KG1 (cell line): ENCODE measurements around the gene MLNR.

Experiments
- DNase-seq: peaks from one replicate; lab custom pipeline; 2025; lab: John Stamatoyannopoulos, UW

The MLNR gene, protein sequence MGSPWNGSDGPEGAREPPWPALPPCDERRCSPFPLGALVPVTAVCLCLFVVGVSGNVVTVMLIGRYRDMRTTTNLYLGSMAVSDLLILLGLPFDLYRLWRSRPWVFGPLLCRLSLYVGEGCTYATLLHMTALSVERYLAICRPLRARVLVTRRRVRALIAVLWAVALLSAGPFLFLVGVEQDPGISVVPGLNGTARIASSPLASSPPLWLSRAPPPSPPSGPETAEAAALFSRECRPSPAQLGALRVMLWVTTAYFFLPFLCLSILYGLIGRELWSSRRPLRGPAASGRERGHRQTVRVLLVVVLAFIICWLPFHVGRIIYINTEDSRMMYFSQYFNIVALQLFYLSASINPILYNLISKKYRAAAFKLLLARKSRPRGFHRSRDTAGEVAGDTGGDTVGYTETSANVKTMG

DNA sequence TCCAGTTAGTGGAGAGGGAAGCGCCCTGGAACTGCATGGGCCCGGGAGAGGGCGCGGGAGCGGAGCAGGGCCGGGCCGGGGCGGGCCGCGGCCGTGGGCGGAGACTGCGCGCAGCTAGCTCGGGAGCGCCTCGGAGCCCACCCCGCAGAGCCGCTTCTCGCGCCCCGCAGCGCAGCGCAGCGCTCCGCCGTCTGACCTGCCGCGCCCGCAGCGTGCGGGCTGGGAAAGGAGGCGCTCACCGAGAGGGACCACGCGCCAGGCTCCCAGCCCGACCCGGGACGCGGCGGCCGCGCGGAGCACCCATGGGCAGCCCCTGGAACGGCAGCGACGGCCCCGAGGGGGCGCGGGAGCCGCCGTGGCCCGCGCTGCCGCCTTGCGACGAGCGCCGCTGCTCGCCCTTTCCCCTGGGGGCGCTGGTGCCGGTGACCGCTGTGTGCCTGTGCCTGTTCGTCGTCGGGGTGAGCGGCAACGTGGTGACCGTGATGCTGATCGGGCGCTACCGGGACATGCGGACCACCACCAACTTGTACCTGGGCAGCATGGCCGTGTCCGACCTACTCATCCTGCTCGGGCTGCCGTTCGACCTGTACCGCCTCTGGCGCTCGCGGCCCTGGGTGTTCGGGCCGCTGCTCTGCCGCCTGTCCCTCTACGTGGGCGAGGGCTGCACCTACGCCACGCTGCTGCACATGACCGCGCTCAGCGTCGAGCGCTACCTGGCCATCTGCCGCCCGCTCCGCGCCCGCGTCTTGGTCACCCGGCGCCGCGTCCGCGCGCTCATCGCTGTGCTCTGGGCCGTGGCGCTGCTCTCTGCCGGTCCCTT lies at the start of gene MLNR:
Gene MLNR (plus strand): TSS at position 303 of the 820 bp plus-strand sequence. CDS start 0 bp downstream, at position 303.
- DNase-seq, result no peak

DNA sequence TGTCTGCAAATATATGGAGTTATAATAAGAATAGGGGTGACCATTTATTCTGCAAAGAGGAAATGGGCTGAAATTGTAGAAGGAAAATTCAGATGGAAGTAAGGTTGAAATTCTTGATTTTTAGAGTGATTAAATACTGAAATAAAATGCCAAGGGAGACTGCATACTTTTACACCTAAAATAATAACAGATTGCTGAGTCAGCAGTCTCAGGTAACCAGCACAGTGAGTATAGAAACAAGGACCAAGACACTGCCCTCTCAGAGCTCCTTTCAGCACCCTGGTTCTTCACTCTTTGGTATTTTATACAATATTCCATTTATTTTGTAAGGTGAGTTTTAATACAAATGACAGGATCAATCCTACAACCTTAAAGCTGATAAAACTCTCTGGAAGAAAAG lies 48.8 kb upstream of the MLNR start:
- no peak for DNase-seq

DNA sequence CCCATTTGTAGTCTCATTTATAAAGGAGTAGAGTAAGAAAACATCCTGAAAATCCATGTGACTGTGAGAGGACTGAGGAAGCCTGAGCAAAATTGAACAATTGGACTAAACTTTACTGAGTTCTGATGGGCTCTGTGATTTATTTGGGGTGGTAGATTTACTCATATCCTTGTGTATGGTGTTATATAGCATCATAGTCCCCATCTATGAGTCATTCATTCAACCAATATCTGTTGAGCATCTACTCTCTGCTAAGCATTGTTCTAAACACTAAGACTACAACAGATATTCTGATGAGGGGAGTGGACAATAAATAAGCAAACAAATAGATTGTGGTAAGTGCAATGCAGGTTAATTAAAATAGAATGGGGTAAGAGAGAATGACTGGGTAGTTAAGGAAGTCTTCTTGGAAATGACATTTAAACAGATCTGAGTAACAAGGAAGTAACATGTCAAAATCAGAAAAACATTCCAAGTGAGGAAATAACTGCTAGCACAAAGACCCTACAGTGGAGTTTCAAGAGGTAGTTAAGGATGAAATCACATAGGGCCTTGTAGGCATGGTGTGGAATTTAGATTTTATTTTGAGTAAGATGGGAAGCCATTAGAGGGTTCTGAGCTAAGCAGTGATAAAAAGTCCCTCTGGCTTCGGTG lies 36.3 kb upstream of the MLNR start:
- no peak for DNase-seq

DNA sequence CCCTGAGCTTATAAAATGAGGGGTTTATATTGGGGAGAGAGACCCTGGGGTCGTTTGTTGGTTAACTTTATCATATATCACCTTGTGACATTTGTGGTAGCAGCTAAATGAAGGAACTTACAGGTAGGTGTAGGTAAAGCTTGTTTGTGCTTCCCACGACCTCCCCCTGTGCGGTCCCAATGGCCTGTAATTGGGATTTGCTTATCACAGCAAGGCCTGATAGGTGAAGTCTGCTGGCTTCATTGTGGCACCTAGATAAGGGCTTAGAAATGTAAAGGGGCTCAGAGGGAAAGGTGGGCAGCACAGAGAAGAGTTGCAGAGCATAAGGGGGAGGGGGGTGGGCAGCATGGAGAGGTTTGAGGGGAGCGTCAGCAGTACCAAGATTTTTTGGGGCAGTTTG lies 35.5 kb upstream of the MLNR start:
- no peak for DNase-seq

DNA sequence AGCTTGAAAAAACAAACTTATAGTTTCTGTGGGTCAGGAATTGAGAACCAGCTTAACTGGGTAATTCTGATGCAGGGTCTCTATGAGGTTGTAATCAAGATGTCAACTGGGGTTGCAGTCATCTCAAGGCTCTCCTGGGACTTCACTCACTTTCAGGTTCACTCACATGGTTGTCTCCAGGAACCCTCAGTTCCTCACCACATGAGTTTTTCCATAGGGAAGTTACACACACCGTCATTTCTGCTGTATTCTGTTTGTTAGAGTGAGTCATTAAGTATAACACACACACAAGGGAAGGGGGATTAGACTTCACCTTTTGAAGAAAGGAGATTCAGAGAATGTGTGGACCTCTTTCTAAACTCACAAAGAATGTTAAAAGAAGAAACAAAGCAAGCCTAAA lies 34.9 kb upstream of the MLNR start:
- no peak for DNase-seq

DNA sequence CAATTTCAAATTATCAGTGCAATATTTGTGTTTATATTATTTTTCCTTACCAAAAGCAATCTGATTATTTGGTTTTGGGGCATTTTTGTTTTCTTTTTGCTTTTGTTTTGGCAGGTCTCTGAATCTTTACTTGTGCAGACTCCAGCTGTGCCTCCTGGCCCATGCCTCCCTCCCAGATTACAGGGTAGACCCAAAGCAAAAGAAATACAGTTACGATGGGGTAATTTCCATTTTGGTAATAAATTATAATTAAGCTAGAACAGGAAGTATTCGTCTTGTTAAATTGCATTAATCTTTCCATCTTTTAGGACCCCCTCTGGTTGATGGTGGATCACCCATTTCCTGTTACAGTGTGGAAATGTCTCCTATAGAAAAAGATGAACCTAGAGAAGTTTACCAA lies 29.2 kb upstream of the MLNR start:
- DNase-seq, result no peak

DNA sequence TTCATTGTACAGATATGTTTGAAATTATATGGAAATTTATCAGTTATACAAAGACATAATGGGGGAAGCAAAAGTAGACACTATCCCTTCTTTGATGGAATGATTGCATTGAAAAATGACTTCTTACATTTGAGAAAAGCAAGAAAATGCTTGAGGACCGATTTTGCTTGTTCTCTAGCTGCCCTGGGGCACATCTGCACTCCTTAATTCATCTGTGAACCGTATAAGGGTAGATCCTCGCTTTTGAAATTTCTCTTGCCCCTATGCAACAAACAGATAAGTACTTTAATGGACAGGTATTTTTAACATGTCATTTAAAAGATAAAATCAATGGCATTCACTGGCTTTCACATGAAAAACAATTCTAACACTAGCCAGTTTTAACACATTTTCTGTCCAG lies 13.5 kb upstream of the MLNR start:
- no peak for DNase-seq

DNA sequence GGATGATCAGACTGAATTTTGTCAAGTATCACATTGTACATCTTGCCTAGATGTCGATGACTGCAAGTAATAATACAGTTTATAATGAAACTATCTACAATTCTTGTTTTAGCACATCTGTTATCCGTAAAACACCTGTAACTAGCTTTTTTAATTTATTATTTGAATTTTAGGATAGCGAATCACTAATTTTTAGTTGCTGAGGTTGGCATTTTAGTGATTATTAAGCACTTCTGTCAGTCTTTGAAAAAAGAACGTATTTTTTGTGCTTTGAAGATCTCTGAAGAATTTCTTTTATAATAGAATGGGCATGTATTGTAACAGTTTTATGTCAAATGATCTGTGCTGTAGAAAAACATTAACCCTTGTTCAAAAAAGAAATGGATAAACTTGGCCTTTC lies 11.5 kb upstream of the MLNR start:
- DNase-seq, result no peak

DNA sequence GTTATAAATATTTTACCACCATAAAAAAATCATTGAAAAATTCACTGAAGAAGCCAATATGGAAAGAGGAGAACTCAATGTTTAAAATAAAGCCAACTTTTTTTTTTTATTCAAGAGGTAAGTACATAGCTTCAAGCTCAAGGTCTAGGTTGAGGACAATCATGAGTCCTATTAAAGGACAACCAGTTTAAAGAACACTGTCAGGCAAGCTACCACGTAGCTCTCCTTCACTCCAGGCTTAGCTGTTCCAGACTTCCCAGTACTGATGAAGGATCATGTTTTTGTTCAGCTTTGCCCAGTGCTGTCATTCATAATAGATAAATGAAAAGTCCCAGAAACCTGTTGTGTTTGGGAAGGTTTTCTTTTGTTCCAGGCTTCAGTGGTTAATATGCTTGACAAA lies 10.0 kb upstream of the MLNR start:
- no peak for DNase-seq

DNA sequence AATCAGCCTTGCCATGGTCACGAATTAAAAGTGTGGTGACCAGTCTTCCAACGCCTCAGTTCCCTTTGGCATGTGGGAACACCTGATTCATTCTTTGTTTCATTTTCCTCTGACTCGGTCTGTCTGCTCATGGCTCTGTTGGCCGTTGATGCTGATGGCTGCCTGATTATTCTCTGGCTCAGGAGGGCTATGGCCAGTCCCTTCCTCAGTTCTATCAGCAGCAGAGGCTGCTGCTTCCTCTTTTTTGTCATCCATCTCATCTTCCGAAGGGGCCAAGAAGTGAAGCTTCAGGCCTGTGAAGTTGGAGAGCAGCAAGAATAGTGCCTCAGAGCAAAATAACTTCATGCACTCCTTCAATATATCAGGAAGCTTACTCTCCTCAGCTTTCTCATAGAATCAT lies 9.5 kb upstream of the MLNR start:
- no peak for DNase-seq

DNA sequence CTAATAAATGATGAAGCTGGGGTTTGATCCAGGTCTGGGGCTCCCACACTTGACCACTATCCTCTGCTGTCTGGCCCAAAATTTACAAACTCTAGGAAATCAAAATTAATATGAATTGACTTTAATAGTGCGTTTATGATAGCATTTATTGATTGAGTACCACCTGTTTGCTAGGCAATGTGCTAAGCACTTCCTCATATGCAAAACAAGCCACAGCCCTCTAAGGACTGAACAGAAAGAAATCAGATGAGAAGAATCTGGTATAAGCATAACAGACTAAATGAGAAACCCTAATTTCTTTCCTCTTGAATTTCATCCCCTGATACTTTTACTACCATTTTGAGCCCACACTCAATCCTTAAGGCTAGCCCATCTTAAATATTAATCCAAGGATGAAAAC lies 6.6 kb upstream of the MLNR start:
- no peak for DNase-seq

DNA sequence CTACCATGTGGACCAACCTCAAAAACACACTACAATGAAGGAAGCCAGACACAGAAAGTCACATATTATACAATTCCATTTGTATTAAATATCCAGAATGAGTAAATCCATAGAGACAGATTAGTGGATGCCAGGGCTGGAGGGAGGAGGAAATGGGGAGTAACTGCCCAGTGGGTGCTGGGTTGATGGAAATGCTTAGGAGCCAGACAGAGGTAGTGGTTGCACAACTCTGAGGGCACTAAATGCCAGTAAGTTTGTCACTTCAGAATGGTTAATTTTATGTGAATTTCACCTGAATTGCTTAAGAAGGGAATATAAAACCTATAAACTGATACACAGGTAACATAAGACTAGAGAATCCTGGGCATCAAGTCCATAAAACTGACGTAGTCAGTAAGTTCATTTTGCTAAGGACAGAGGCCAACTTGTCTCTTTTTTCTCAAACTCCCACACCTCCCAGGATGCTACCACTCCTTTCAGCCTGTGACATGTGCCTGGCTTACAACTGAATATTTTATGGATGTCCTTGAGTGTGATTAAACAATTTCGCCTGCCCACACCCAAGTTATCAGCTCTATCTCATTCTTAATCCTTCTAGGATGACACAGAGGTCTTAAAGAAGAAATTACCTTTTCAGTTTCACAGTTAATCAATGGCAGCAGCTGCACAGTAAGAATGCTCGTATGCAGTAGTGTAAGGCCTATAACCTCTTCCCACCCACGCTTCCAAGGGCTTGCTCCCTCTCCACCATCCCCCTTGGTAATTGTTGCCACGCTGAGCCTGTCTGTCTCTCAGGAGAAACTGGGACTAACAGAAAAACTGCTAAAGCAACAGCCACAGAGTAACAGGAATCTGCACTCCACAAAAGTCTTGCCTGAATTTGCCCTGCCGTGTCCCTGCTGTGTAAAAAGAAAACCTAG lies 5.9 kb upstream of the MLNR start:
- DNase-seq, result no peak

DNA sequence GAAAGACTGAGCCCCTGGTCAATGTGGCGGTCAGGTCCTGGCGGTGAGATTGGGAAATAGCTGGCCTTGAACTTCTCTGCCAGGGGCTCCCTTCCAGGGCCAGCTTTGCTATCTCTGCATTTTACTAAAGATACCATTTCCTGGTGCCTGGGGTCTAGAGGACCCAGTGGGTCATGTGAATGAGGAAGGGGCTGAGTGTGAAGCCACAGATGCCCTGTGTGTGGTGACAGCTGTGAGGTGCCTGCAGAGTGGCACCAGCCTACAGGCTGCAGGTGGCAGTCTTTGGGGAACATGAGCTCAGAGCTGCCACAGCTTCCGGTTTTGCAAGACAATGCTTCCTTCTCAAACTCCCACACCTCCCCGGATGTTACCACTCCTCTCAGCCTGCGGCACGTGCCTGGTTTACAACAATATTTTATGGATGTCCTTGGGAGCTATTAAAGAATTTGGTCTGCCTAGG lies 5.2 kb upstream of the MLNR start:
- DNase-seq, result peak; percentile 63

DNA sequence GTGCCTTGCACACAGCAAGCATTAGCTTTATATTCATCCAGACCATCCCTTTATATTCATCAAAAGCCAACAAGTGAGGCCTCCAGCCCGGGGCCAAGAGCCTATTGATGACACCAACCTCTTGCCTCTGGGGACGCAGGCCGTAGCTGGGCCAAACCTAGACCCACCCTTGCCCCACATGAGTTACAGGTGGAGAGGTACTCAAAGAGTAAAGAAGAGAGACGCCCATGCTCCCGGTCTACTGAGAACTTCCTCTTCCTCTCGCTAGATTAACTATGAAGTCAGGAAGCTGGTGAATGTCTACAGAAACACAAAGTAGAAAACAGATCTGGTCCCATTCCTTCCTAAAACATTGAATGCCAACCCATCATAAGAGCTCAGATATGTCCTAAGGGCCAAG lies 3.8 kb upstream of the MLNR start:
- peak; percentile 11 for DNase-seq

DNA sequence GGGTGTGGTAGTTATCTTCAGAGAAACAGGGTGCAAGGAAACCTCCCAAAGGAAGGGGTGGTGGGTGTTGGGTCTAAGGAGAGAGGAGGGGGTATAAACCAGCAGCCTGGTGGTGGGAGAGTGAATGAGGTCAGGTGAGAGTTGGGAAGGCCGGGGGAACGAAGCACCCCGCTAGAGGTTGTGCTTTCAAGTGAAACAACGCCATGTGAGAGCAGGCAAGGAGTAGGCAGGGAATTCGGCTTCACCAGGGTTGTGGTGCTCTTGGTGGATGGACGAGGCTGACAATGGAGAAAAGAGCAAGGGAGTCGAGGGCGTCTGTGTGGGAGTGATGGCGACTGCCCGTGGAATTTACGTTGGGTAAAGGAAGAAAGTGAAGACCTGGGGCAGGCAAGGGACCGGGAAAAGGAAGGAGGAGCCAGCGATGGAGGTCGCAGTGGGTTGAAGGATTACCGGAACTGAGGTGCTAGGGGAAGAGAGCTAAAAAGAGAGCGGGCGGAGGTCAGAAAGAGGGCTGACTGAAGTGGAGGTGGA lies 2.1 kb upstream of the MLNR start:
- no peak for DNase-seq

DNA sequence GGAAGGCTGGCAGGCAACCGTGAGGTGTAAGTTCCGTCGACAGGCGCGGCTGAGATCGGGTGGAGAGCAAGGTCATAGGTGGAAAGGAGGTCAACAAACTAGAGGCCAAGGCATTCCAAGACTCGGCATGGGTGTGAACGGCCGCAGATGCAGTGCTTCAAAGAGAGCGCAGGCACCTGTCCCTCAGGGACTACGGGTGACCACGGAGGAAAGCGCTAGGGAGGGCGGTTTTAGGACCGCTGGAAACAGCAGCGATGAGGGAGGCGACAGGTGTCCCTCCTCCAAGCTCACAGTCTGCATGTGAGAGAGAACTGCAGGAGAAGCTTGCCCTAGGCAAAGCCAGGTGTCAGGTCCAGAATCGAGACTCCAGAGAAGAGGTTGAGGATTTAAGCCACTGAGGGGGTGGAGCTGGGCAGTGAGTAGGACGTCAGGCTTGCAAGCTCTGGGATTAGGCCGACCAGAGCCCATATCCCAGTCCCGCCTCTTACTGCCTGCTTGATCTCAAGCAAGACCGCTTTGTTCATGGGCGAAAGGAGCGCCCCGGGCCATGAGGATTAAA lies 1.6 kb upstream of the MLNR start:
- no peak for DNase-seq

DNA sequence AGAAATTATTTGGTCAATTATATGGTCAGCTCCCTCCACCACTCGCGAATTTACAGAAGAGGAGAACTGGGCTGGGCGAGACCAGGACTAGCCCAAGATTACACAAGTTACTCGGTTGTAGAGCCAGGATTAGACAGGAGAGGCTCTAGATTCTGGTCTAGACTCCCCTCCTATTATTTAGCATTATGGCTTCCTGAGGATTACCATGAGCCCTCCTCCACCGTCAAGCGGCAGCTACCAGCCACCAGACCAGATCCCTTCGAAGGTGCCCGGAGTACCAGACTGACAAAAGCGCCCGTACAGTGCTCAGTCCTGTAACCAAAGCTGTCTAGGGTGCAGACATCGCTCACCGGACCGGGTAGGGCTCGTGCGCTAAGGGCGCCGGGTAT lies 497 bp upstream of the MLNR start:
- DNase-seq, result no peak

DNA sequence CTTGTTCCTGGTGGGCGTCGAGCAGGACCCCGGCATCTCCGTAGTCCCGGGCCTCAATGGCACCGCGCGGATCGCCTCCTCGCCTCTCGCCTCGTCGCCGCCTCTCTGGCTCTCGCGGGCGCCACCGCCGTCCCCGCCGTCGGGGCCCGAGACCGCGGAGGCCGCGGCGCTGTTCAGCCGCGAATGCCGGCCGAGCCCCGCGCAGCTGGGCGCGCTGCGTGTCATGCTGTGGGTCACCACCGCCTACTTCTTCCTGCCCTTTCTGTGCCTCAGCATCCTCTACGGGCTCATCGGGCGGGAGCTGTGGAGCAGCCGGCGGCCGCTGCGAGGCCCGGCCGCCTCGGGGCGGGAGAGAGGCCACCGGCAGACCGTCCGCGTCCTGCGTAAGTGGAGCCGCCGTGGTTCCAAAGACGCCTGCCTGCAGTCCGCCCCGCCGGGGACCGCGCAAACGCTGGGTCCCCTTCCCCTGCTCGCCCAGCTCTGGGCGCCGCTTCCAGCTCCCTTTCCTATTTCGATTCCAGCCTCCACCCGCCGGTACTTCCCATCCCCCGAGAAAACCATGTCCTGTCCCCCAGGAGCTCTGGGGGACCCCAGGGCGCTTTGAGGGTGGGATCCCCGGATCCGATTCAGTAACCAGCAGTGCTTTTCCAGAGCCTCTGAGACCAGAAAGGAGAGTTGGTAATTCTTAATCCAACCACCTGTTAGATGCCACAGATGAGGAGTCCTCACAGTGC lies 885 bp downstream of the MLNR start:
- DNase-seq, result no peak

DNA sequence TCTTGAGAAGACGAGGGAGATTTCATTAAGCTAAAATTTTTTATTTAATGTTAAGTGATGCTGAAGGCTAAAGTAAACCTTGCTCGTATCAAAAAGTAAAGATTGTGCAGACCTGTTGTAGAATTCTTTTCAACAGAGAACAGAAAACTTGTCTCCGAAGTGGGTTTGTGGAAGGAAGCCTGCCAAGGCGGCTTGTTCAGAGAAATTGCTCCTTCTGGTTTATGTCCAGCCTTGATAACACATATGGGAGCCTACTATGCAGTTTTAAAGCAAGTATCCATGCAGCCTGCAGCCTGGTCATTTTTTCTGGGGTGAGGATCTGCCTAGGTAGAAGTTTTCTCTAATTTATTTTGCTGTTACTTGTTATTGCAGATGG lies 1.4 kb downstream of the MLNR start:
- DNase-seq, result no peak

DNA sequence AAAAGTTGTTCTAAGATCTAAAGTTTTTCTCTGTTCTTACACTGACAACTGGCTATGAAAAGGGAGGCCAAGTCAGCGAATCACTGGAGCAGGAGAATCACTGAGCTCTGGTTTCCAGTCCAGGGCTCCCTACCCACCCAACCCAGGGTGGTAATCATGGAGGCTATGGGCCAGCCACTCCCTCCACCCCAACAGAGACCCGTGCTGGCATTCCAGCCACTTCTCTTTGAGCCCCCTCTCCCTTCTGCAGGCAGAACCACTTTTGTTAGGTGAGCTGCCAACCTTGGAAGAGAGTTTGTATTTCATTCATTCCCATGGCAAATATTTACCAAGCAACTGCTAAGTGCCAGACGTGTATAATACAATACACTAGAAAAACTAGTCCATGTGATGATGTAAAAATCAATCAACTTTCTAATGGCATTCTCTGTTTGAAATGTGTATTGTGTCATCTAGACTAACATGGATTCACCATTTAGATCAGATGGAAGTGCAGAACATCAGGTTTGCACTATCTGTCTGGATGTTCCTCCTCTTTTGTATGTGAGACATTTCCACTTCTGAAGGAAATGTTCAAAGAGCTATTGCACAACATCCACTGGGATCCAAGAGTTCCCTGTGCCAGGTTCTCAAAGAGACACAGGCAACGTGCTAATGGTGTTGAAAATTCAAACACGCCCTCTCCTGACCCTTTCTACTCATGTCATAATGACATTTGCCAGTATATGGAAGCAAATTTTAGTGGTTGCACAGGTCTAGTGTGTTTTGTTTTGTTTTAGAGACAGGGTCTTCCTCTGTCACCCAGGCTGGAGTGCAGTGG lies 5.3 kb downstream of the MLNR start:
- DNase-seq, result no peak
